ENCODE results near the gene LTK.

- TF ChIP-seq, protein P1, sequence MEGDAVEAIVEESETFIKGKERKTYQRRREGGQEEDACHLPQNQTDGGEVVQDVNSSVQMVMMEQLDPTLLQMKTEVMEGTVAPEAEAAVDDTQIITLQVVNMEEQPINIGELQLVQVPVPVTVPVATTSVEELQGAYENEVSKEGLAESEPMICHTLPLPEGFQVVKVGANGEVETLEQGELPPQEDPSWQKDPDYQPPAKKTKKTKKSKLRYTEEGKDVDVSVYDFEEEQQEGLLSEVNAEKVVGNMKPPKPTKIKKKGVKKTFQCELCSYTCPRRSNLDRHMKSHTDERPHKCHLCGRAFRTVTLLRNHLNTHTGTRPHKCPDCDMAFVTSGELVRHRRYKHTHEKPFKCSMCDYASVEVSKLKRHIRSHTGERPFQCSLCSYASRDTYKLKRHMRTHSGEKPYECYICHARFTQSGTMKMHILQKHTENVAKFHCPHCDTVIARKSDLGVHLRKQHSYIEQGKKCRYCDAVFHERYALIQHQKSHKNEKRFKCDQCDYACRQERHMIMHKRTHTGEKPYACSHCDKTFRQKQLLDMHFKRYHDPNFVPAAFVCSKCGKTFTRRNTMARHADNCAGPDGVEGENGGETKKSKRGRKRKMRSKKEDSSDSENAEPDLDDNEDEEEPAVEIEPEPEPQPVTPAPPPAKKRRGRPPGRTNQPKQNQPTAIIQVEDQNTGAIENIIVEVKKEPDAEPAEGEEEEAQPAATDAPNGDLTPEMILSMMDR (conservative IDR thresholded peaks at IDR 0.05), result no peak
- TF ChIP-seq ZFX (IDR thresholded peaks at IDR 0.05), result no peak
Observed at GRCh38 chr15:41523097-41523496, 9.5 kb upstream of the LTK start.
